ENCODE data around the gene TNRC18. TPM values are rescaled to one million over a fixed set of nuclear protein-coding genes. Genes with fewer than 3 reads are reported as not detected.
"Not testable (repeated sequence)": the region's sequence is repeated elsewhere in the genome, so short reads cannot be mapped to it uniquely, and the experiment has no call there.

Gene TNRC18
- total RNA-seq, 3 donors from 2014 or later (not counting 1 experiment from before 2014, with no cell fraction given) = 111 to 127 (median 124) TPM

DNA sequence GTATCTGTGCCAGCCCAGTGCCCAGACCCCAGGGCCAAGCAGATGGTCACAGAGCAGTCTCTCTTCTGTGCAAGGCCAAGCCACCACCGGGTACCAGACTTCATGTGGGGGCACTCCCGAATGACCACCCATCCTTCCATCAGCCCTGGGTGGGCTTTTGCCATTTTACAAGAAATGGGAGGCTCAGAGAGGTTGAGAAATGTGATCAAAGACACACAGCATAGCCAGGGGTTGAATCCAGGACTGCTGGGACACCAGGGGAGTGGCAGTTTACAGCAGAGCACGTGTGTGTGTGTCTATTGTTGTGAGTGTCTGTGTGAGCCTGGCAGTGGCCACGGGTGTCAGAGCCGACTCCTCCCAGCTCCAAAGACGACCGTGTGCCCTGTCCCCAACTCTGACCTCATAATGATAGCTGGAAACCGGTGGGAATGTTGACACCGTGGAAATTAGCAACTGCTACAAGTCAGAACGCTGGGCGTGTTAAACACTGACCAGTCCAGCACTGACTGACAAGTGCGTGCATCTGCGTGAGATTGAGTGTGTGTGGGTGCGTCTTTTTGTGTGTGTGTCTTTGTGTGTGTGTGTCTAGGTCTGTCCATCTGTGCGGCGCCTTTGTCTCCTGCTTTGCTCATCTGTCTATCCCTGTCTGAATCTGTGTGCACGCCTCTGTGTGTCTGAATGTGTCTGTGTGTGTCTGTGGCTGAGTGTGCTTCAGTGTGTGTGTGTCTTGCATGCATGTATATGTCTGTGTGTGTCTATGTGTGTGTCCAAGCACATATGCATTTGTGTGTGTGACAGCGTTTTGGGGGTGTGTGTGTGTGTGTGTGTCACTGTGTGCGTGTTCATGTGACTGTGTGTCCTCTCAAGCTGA is 158.1 kb downstream of the TNRC18 start:
- TF ChIP-seq, protein P1, sequence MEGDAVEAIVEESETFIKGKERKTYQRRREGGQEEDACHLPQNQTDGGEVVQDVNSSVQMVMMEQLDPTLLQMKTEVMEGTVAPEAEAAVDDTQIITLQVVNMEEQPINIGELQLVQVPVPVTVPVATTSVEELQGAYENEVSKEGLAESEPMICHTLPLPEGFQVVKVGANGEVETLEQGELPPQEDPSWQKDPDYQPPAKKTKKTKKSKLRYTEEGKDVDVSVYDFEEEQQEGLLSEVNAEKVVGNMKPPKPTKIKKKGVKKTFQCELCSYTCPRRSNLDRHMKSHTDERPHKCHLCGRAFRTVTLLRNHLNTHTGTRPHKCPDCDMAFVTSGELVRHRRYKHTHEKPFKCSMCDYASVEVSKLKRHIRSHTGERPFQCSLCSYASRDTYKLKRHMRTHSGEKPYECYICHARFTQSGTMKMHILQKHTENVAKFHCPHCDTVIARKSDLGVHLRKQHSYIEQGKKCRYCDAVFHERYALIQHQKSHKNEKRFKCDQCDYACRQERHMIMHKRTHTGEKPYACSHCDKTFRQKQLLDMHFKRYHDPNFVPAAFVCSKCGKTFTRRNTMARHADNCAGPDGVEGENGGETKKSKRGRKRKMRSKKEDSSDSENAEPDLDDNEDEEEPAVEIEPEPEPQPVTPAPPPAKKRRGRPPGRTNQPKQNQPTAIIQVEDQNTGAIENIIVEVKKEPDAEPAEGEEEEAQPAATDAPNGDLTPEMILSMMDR (IDR thresholded peaks at IDR 0.05) = no peak
- DNase-seq (no peak), ATAC-seq (peak in 1 of 3 donors; percentile 28)
- Mint-ChIP-seq H3K4me1 (no peaks in the 10 kb centered on the region), H3K27ac (no peak overlapping the region), H3K36me3 (no peaks in the 10 kb centered on the region), H3K27me3 (ENCODE audit: low read depth in 2 of 2) (peaks cover 0 to 6% of the 10 kb centered on the region in 2 donors), H3K4me3 (no peak overlapping the region), H3K9me3 (no peaks in the 10 kb centered on the region)
- no peaks in the 10 kb centered on the region for H3K9me3 ChIP-seq (ENCODE audit: control insufficient read depth, insufficient read depth, low read length)
- no peaks in the 10 kb centered on the region for H3K36me3 ChIP-seq (ENCODE audit: control insufficient read depth, insufficient read depth, low read length)
- H3K27me3 ChIP-seq (ENCODE audit: control insufficient read depth, insufficient read depth, low read length) = no peaks in the 10 kb centered on the region
- no peak overlapping the region for H3K4me3 ChIP-seq (ENCODE audit: low read length)
- H3K4me1 ChIP-seq (ENCODE audit: control insufficient read depth, insufficient read depth, low read length) = no peaks in the 10 kb centered on the region
- no peak overlapping the region for H3K27ac ChIP-seq (ENCODE audit: low read length)
- WGBS (ENCODE audit: insufficient coverage) = 83% methylated on average over 19 of the region's 19 CpGs
- intact Hi-C loops (cut with micrococcal nuclease) = no loop called here

DNA sequence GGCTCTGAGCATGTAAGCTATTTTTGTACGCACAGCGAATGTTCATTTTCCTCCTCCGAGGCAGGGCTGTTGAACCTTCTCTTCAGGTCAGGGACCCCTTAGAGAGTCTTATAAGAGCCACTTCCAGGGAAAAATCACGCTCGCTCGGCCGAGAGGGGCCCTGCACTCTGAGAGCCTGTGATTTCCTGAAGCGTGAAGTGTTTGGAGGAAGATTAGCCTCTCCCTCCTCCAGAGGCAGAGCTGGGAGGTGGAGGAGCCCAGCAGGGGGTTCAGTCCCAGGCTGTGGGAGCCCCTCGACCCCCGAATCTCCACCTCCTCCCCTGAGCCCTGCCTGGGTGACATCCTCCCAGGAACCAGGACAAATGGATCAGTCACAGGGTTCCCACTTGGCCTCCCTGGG is 160.6 kb downstream of the TNRC18 start:
- H3K27me3 ChIP-seq (ENCODE audit: control insufficient read depth, insufficient read depth, low read length); ATAC-seq; H3K27ac ChIP-seq (ENCODE audit: low read length); H3K27me3 Mint-ChIP-seq (ENCODE audit: low read depth in 2 of 2); intact Hi-C loops (cut with micrococcal nuclease); H3K4me3 ChIP-seq (ENCODE audit: low read length); H3K4me1 ChIP-seq (ENCODE audit: control insufficient read depth, insufficient read depth, low read length); H3K9me3 Mint-ChIP-seq; H3K4me1 Mint-ChIP-seq; H3K4me3 Mint-ChIP-seq; H3K9me3 ChIP-seq (ENCODE audit: control insufficient read depth, insufficient read depth, low read length); H3K36me3 ChIP-seq (ENCODE audit: control insufficient read depth, insufficient read depth, low read length); H3K27ac Mint-ChIP-seq; H3K36me3 Mint-ChIP-seq; DNase-seq: not testable (repeated sequence)
- WGBS (ENCODE audit: insufficient coverage) = 77% methylated on average over 10 of the region's 10 CpGs

DNA sequence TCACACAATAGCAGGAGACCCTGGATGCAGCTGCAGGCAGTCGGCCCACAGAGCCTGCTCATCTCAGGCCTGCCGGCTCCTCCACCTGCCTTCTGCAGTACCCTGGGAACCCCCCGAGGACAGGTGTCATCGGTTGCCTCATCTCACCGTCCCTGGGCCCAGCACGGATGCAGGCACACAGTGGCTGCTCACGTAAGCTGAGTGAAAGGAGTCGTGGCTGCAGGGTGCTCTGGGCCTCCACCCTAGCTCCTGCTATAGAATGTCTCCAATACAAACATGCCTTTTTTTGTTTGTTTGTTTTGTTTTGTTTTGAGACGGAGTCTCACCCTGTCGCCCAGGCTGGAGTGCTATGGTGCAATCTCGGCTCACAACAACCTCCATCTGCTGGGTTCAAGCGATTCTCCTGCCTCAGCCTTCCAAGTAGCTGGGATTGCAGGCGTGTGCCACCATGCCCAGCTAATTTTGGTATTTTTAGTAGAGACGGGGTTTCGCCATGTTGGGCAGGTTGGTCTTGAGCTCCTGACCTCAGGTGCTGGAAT is 163.0 kb downstream of the TNRC18 start:
- ATAC-seq; DNase-seq; H3K27me3 Mint-ChIP-seq (ENCODE audit: low read depth in 2 of 2); H3K27me3 ChIP-seq (ENCODE audit: control insufficient read depth, insufficient read depth, low read length); H3K36me3 Mint-ChIP-seq; H3K4me1 ChIP-seq (ENCODE audit: control insufficient read depth, insufficient read depth, low read length); H3K4me3 Mint-ChIP-seq; intact Hi-C loops (cut with micrococcal nuclease); H3K27ac ChIP-seq (ENCODE audit: low read length); H3K9me3 Mint-ChIP-seq; H3K4me1 Mint-ChIP-seq; H3K4me3 ChIP-seq (ENCODE audit: low read length); H3K9me3 ChIP-seq (ENCODE audit: control insufficient read depth, insufficient read depth, low read length); H3K27ac Mint-ChIP-seq; H3K36me3 ChIP-seq (ENCODE audit: control insufficient read depth, insufficient read depth, low read length): not testable (repeated sequence)
- 92% methylated on average over 15 of the region's 15 CpGs for WGBS (ENCODE audit: insufficient coverage)

Other genes with a start within 250 kb of the TNRC18 start
- 100 to 1,000 TPM; 103 to 123 (median 107) TPM for gene WIPI2, start 233.6 kb downstream of the TNRC18 start, total RNA-seq
- under 1 TPM; 0.16 to 0.95 (median 0.40) TPM for gene SLC29A4, start 140.9 kb downstream of the TNRC18 start, total RNA-seq
- 10 to 100 TPM; 12.5 to 15.8 (median 12.8) TPM for gene FBXL18, start 90.0 kb upstream of the TNRC18 start, total RNA-seq
- gene ACTB, start 106.8 kb upstream of the TNRC18 start, total RNA-seq = 1,000 to 10,000 TPM; 4,992 to 6,299 (median 6,160) TPM
- gene FSCN1, start 169.0 kb upstream of the TNRC18 start, total RNA-seq = 1 to 10 TPM; 3.7 to 6.4 (median 4.8) TPM

Measured in natural killer cell (primary cell).